ENCODE measurements around the gene IPO8.

GRCh38 chr12:30595742-30596141 lies 99.9 kb downstream of the IPO8 start:
- TF ChIP-seq POLR2AphosphoS5 (IDR thresholded peaks at IDR 0.05), result no peak
- no peak for TF ChIP-seq CTCF (IDR thresholded peaks at IDR 0.05)

Measured in breast epithelium (tissue), 3 donors.